Esophagus muscularis mucosa (tissue), 4 donors: ENCODE measurements around the gene PIK3R5. TPM values are rescaled to one million over a fixed set of nuclear protein-coding genes. Genes with fewer than 3 reads are reported as not detected.

Experiments
- DNase-seq: peaks from one replicate; pipeline ENCODE4 v3.0.0-alpha.2; 2017; ENCODE audit errors: extremely low spot score
- H3K27ac ChIP-seq, 4 donors: fragments of 200-600 bp; sonication (generic); replicated peaks in 1 of 4; 1 replicate in 3 of 4; 2 replicates in 1 of 4; pipeline ENCODE4 v1.5.1; 2016 to 2019; ENCODE audit warnings: mild to moderate bottlenecking in 1 of 4
- H3K27me3 ChIP-seq, 4 donors: fragments of 200-600 bp; sonication (generic); one replicate each; pipeline versions ENCODE4 v1.5.1 to v1.6.0; 2016 to 2019
- H3K36me3 ChIP-seq, 4 donors: fragments of 200-600 bp; sonication (generic); one replicate each; pipeline ENCODE4 v1.5.1; 2016 to 2019
- H3K4me1 ChIP-seq, 4 donors: fragments of 200-600 bp; sonication (generic); one replicate each; pipeline ENCODE4 v1.5.1; 2016 to 2019
- H3K4me3 ChIP-seq, 4 donors: fragments of 200-600 bp; sonication (generic); 1 replicate in 2 of 4; 2 replicates in 2 of 4; pipeline ENCODE4 v1.5.1; 2016 to 2019; ENCODE audit warnings: mild to moderate bottlenecking in 4 of 4, moderate library complexity in 1 of 4
- H3K9me3 ChIP-seq, 4 donors: fragments of 200-600 bp; sonication (generic); 1 replicate in 3 of 4; 2 replicates in 1 of 4; pipeline ENCODE4 v1.5.1; 2016 to 2019
- EP300 ChIP-seq: sonication (generic); formaldehyde crosslinking; IDR thresholded peaks from one replicate; pipeline ENCODE4 v1.6.1; 2017; ENCODE audit warnings: antibody characterized with exemption
- POLR2A ChIP-seq: fragments of 450-650 bp; IDR thresholded peaks from one replicate; pipeline ENCODE4 v1.6.1; 2017; ENCODE audit warnings: antibody characterized with exemption, moderate library complexity, mild to moderate bottlenecking, low read depth
- POLR2AphosphoS5 ChIP-seq, 2 donors: sonication (generic); formaldehyde crosslinking; IDR thresholded peaks; one replicate each; pipeline ENCODE4 v1.6.1; 2017; ENCODE audit warnings: antibody characterized with exemption in 2 of 2
- WGBS: methylation state at CpG from one replicate; pipeline ENCODE4 v1.1.5; 2018; 5-methylcytosine and 5-hydroxymethylcytosine counted together
- intact Hi-C: fragments of 100-400 bp; cut with DNase I; formaldehyde crosslinking; loops from one replicate; pipeline ENCODE4 v1.15.1; 2023
- total RNA-seq, 4 donors: library from RNA; depleted of rRNA; stranded (reverse); fragments of >200 nt; gene quantifications; one replicate each; pipeline versions ENCODE4 v1.1.0 to v1.2.1, GENCODE V29; 2016
- TF ChIP-seq, protein P1 (sequence below), 3 experiments: fragments of 200-600 bp in 2 of 3; fragments of 450-650 bp in 1 of 3; sonication (generic) in 2 of 3; IDR thresholded peaks; one replicate each; pipeline ENCODE4 v1.5.1; 2017 to 2019; ENCODE audit warnings: antibody characterized with exemption in 3 of 3, mild to moderate bottlenecking in 2 of 3, moderate library complexity in 1 of 3

PIK3R5 gene
- total RNA-seq, 4 donors from 2014 or later = 7.0 to 16.2 (median 9.6) TPM

DNA sequence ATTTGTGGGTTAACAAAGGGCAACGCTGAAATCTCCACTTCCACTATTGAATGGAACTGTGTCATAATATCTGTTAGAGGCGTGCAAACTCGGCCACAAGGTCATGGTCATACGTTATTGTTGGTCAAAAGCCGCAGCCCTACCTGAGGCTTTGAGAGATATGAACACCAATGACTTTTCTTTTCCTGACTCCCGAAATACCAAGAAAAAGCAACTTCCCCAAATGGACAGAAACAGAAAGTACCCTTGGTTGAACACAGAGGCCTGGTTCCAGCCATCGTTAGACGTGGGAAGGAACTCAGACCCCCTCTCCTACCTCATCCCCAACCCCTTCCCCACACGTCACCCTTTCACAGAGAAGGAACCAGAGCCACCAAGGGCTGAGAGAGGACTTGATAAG is 1.4 kb upstream of the PIK3R5 start:
- Histone ChIP-seq H3K27me3 (peaks cover 4 to 58% (median 15%) of the 10 kb centered on the region in 4 donors), H3K9me3 (no peaks in the 10 kb centered on the region), H3K4me1 (peaks cover 0 to 11% (median 10%) of the 10 kb centered on the region in 4 donors), H3K4me3 (no peak overlapping the region), H3K36me3 (no peaks in the 10 kb centered on the region), H3K27ac (peak overlapping the region in 1 of 4 donors; percentile 0)
- intact Hi-C loops = no loop called here
- no peak for DNase-seq
- no peak for TF ChIP-seq EP300
- no peak for TF ChIP-seq POLR2AphosphoS5 (IDR thresholded peaks at IDR 0.05)
- TF ChIP-seq POLR2A = no peak
- TF ChIP-seq, protein P1, sequence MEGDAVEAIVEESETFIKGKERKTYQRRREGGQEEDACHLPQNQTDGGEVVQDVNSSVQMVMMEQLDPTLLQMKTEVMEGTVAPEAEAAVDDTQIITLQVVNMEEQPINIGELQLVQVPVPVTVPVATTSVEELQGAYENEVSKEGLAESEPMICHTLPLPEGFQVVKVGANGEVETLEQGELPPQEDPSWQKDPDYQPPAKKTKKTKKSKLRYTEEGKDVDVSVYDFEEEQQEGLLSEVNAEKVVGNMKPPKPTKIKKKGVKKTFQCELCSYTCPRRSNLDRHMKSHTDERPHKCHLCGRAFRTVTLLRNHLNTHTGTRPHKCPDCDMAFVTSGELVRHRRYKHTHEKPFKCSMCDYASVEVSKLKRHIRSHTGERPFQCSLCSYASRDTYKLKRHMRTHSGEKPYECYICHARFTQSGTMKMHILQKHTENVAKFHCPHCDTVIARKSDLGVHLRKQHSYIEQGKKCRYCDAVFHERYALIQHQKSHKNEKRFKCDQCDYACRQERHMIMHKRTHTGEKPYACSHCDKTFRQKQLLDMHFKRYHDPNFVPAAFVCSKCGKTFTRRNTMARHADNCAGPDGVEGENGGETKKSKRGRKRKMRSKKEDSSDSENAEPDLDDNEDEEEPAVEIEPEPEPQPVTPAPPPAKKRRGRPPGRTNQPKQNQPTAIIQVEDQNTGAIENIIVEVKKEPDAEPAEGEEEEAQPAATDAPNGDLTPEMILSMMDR (IDR thresholded peaks at IDR 0.05) = no peak
- 80% methylated on average over 9 of the region's 9 CpGs for WGBS

DNA sequence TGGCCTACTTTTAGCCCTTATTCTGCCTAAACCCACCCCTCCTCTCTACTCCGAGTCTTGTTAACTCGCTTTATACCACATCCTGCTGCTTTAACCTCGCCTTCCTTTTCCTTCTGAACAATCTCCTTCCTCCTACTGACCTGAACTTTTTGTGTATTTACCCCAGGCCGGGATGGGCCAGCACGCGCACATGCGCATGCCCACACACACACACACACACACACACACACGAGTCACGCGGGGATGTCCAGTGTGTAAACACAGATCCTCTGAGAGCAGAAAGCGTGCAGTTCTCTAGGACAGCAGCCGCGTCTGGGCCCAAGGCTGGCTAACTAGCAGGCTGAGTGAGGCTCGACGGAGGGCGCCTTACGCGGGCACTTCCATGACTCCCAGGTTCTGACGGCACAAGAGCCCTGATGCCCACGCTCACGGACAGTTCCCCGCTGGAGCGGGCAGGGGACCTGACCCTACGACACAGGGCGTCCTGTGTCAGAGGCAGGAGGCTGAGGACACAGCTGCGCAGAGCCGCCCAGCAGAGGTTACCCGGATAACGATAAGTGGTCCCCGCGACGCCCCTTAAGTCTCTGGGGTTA is 610 bp downstream of the PIK3R5 start:
- H3K4me1 ChIP-seq = peaks cover 0 to 11% (median 10%) of the 10 kb centered on the region in 4 donors
- H3K27me3 ChIP-seq = peaks cover 4 to 62% (median 15%) of the 10 kb centered on the region in 4 donors
- H3K9me3 ChIP-seq = no peaks in the 10 kb centered on the region
- TF ChIP-seq POLR2AphosphoS5 (IDR thresholded peaks at IDR 0.05) (no peak), POLR2A (no peak), EP300 (no peak)
- TF ChIP-seq, protein P1 (IDR thresholded peaks at IDR 0.05) = no peak
- intact Hi-C loops = no loop called here
- WGBS = 48% methylated on average over 17 of the region's 32 CpGs
- H3K4me3 ChIP-seq = peak overlapping the region; percentile 44 to 62 (median 48)
- H3K36me3 ChIP-seq = no peaks in the 10 kb centered on the region
- DNase-seq = no peak
- H3K27ac ChIP-seq = peak overlapping the region; percentile 33 to 73 (median 66)

DNA sequence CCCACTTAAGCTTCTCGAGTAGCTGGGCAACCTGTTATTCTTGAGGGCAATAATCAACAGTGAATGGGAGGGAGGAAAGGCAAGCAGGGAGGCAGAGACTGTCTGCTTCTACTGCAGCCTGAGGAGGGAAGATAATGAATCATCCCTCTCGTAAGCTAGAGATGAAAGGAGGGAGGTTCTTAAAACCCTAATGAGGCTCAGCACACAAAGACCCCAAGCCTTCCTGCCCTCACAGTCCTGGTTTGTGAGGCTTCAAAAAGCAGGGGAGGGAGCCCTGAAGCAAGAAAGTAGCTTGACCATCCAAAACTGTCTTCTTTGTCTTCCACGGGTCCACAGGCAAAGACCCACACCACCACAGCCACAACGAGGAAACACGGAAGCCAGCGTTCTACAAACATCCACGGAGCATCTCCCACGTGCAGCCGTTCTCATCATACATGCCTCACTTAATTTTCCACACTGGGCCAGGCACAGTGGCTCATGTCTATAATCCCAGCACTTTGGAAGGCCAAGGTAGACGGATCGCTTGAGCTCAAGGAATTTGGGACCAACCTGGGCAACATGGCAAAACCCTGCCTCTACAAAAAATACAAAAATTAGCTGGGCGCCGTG is 1.8 kb downstream of the PIK3R5 start:
- Histone ChIP-seq H3K4me1 (peaks cover 0 to 11% (median 10%) of the 10 kb centered on the region in 4 donors), H3K27me3 (peaks cover 4 to 62% (median 15%) of the 10 kb centered on the region in 4 donors), H3K9me3 (no peaks in the 10 kb centered on the region), H3K4me3 (peak overlapping the region in 3 of 4 donors; percentile 46 to 62 (median 49)), H3K27ac (no peak overlapping the region), H3K36me3 (no peaks in the 10 kb centered on the region)
- intact Hi-C loops = no loop called here
- TF ChIP-seq, protein P1 (IDR thresholded peaks at IDR 0.05) = no peak
- TF ChIP-seq POLR2A (no peak), EP300 (no peak), POLR2AphosphoS5 (IDR thresholded peaks at IDR 0.05) (no peak)
- 82% methylated on average over 13 of the region's 13 CpGs for WGBS
- no peak for DNase-seq

DNA sequence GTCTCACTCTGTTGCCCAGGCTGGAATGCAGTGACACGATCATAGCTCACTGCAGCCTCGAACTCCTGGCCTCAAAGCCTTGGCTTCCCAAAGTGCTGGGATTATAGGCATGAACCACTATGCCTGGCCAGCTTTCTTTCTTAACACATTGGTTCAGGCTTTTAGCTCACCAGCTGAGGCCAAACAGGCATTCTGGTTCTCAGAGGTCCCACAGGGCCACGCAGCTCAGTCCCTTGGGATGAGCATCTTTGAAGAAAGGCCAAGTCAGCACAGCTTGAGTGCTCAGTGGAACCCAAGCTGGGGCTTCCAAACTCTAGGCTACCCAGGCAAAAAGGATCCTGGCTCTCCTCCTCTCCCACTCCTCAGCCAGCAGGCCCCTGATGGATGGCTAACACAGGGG is 2.5 kb downstream of the PIK3R5 start:
- no peaks in the 10 kb centered on the region for H3K9me3 ChIP-seq
- H3K4me1 ChIP-seq = peaks cover 0 to 11% (median 10%) of the 10 kb centered on the region in 4 donors
- no peak for DNase-seq
- WGBS = 89% methylated on average over 3 of the region's 3 CpGs
- peaks cover 4 to 57% (median 15%) of the 10 kb centered on the region in 4 donors for H3K27me3 ChIP-seq
- intact Hi-C loops = no loop called here
- no peak overlapping the region for H3K27ac ChIP-seq
- TF ChIP-seq POLR2AphosphoS5 (IDR thresholded peaks at IDR 0.05) = no peak
- H3K4me3 ChIP-seq = no peak overlapping the region
- no peaks in the 10 kb centered on the region for H3K36me3 ChIP-seq

DNA sequence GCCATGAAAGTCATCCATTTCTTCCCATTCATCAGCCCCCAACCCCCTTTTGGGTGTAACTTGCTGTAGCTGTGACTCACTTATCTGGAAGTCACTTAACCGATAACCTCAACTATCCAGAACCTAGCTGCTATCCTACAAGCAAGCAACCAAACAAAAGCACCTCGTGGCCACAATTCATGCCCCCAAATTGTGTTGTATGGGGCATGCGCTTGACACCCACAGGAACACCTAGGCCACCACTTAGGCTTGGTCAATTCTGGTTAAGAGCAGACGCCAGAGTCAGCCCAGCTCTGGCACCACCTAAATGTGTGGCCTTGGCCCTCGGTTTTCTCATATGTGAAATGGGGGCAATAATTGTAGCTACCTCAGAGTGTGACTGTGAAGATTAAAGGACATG is 3.7 kb downstream of the PIK3R5 start:
- no peaks in the 10 kb centered on the region for H3K9me3 ChIP-seq
- 98% methylated on average over 5 of the region's 5 CpGs for WGBS
- no peaks in the 10 kb centered on the region for H3K36me3 ChIP-seq
- intact Hi-C loops = no loop called here
- no peak for TF ChIP-seq POLR2AphosphoS5 (IDR thresholded peaks at IDR 0.05)
- TF ChIP-seq, protein P1 (IDR thresholded peaks at IDR 0.05) = no peak
- TF ChIP-seq POLR2A = no peak
- no peak for TF ChIP-seq EP300
- H3K27ac ChIP-seq = no peak overlapping the region
- peaks cover 4 to 52% (median 15%) of the 10 kb centered on the region in 4 donors for H3K27me3 ChIP-seq
- H3K4me3 ChIP-seq = no peak overlapping the region
- H3K4me1 ChIP-seq = peaks cover 0 to 11% (median 10%) of the 10 kb centered on the region in 4 donors
- DNase-seq = no peak
